ENCODE results near the gene FGR.

GRCh38 chr1:27562534-27563340 lies 72.2 kb downstream of the FGR start:
- TF ChIP-seq, protein P1, sequence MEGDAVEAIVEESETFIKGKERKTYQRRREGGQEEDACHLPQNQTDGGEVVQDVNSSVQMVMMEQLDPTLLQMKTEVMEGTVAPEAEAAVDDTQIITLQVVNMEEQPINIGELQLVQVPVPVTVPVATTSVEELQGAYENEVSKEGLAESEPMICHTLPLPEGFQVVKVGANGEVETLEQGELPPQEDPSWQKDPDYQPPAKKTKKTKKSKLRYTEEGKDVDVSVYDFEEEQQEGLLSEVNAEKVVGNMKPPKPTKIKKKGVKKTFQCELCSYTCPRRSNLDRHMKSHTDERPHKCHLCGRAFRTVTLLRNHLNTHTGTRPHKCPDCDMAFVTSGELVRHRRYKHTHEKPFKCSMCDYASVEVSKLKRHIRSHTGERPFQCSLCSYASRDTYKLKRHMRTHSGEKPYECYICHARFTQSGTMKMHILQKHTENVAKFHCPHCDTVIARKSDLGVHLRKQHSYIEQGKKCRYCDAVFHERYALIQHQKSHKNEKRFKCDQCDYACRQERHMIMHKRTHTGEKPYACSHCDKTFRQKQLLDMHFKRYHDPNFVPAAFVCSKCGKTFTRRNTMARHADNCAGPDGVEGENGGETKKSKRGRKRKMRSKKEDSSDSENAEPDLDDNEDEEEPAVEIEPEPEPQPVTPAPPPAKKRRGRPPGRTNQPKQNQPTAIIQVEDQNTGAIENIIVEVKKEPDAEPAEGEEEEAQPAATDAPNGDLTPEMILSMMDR (IDR thresholded peaks at IDR 0.05; ENCODE audit: low read depth, low read length, poor library complexity, severe bottlenecking): no peak
- TF ChIP-seq EZH2phosphoT487 (IDR thresholded peaks at IDR 0.05; ENCODE audit: borderline replicate concordance, low read length): no peak

All from DOHH2 (cell line).